Skeletal muscle tissue (tissue), 4 donors: Measurements from ENCODE around the gene VWA5B1. TPM values are rescaled to one million over a fixed set of nuclear protein-coding genes. Genes with fewer than 3 reads are reported as not detected.
A peak's percentile ranks its signal among the peaks of the same experiment; 100 is the strongest.
"Not testable (repeated sequence)": the region's sequence is repeated elsewhere in the genome, so short reads cannot be mapped to it uniquely, and the experiment has no call there.

Experiments
- H3K27ac ChIP-seq: one replicate; pipeline ENCODE4 v1.7.0; 2013; ENCODE audit warnings: mild to moderate bottlenecking, low read depth, low read length, inconsistent platforms
- H3K27me3 ChIP-seq, 3 donors: one replicate each; pipeline ENCODE4 v1.7.0; 2013; ENCODE audit warnings: low read length in 3 of 3; ENCODE audit not compliant: control insufficient read depth in 3 of 3, insufficient read depth in 3 of 3
- H3K36me3 ChIP-seq, 3 donors: one replicate each; pipeline ENCODE4 v1.7.0; 2013; ENCODE audit warnings: low read length in 3 of 3; ENCODE audit not compliant: control insufficient read depth in 3 of 3, insufficient read depth in 3 of 3
- H3K4me1 ChIP-seq, 3 donors: one replicate each; pipeline ENCODE4 v1.7.0; 2013; ENCODE audit warnings: low read length in 3 of 3, mild to moderate bottlenecking in 3 of 3; ENCODE audit not compliant: control insufficient read depth in 3 of 3, insufficient read depth in 3 of 3
- H3K4me3 ChIP-seq, 3 donors: one replicate each; pipeline ENCODE4 v1.7.0; 2013; ENCODE audit warnings: low read length in 3 of 3
- H3K9ac ChIP-seq, 3 donors: one replicate each; pipeline ENCODE4 v1.7.0; 2013; ENCODE audit warnings: low read length in 3 of 3, mild to moderate bottlenecking in 3 of 3, moderate library complexity in 2 of 3, low read depth in 1 of 3
- H3K9me3 ChIP-seq, 3 donors: one replicate each; pipeline ENCODE4 v1.7.0; 2013; ENCODE audit warnings: low read length in 3 of 3; ENCODE audit not compliant: control insufficient read depth in 3 of 3
- total RNA-seq: library from RNA; depleted of rRNA; stranded (reverse); fragments of >200 nt; gene quantifications from one replicate; pipeline ENCODE4 v1.2.3, GENCODE V29; 2014
- donor health status: Osteomylitis.

VWA5B1 gene
- total RNA-seq, 1 donor from 2014 or later: 0.52 TPM

DNA sequence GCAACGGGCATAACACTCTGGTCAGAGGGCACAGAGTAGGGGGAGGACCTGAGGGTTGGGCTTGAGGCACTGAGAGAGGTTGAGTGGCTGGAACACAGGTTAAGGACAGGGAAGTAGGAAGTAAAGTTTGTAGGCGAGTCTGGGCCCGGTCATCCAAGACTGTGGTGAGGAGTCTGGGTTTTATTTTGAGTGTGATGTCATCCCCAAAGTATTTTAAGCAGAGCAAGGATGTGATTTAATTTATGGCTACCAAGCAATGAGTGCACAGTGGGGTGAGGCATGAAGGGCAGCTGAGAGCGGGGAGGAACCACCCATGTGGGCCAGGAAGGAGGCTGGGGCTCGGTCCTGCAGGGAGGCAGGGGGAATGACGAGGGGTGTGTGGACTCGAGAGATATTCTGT is 11.2 kb upstream of the VWA5B1 start:
- H3K9ac ChIP-seq: no peak overlapping the region
- H3K36me3 ChIP-seq: no peaks in the 10 kb centered on the region
- H3K4me1 ChIP-seq: peaks cover 11 to 23% (median 14%) of the 10 kb centered on the region in 3 donors
- H3K4me3 ChIP-seq: no peak overlapping the region
- H3K27ac ChIP-seq: no peak overlapping the region
- peaks cover 0 to 11% (median 9%) of the 10 kb centered on the region in 3 donors for H3K27me3 ChIP-seq
- no peaks in the 10 kb centered on the region for H3K9me3 ChIP-seq

DNA sequence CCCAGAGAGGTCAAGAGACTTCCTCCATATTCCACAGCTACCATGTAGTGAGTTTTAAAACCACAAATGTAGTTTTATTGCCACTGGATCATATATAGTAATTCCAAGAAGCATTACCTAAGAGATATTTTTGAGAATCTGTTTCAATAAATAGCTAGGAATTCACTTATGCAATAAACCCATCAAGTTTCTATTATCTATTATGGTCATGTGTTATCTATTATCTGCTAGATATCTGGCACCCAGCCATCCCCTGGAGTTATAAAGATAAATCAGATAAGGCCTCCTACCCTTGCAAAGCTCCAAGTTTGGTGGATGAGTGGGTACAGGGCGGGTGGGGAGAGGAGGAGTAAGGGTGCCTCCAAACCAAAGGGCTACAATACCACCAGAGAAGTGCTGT is 10.3 kb upstream of the VWA5B1 start:
- H3K36me3 ChIP-seq: no peaks in the 10 kb centered on the region
- no peak overlapping the region for H3K4me3 ChIP-seq
- no peaks in the 10 kb centered on the region for H3K9me3 ChIP-seq
- no peak overlapping the region for H3K9ac ChIP-seq
- H3K27me3 ChIP-seq: peaks cover 0 to 11% (median 9%) of the 10 kb centered on the region in 3 donors
- H3K4me1 ChIP-seq: peaks cover 11 to 23% (median 14%) of the 10 kb centered on the region in 3 donors
- no peak overlapping the region for H3K27ac ChIP-seq

DNA sequence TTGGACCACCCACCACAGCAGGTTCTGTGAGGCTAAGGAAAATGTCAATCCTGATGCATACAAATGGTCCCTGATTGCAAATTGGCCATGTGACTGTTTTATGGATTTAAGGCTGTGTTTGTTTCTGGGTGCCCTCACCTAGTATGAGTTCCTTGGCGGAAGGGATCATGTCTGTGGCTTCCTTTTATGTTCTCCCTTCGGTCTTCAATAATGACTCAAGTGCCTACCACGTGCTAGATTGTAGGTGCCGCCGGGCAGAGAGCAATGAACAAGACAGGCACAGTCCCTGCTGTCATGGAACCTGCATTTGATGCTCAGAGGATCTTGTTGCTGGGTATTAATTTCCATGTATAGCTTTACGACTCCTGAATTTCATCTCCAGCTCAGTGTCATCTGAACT is 9.8 kb upstream of the VWA5B1 start:
- Histone ChIP-seq H3K27ac (no peak overlapping the region), H3K9ac (no peak overlapping the region), H3K27me3 (peaks cover 0 to 9% (median 5%) of the 10 kb centered on the region in 3 donors), H3K9me3 (no peaks in the 10 kb centered on the region), H3K36me3 (no peaks in the 10 kb centered on the region), H3K4me3 (no peak overlapping the region), H3K4me1 (peaks cover 11 to 23% (median 14%) of the 10 kb centered on the region in 3 donors)

DNA sequence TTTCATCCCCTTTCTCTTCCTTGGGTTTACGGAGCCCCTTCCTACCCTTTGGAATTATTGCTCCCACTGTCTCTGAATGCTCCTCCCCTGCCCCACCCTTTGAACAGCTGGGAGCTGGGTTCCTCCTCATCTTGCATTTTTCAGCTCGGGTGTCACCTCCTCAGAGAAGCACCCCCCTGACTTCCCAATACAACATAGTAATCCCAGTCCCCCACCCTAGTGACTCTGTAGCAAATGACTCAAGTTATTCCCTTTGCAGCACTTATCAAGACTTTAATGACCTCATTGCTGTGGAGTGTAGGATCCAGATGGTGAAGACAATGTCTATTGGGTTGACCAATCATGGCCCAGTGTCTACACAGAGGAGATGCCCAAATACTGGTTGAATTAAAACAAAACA is 8.9 kb upstream of the VWA5B1 start:
- Histone ChIP-seq H3K4me1 (peaks cover 11 to 23% (median 14%) of the 10 kb centered on the region in 3 donors), H3K36me3 (no peaks in the 10 kb centered on the region), H3K9ac (peak overlapping the region in 1 of 3 donors; percentile 50), H3K27me3 (peaks cover 0 to 2% (median 1%) of the 10 kb centered on the region in 3 donors), H3K4me3 (no peak overlapping the region), H3K9me3 (no peaks in the 10 kb centered on the region), H3K27ac (no peak overlapping the region)

DNA sequence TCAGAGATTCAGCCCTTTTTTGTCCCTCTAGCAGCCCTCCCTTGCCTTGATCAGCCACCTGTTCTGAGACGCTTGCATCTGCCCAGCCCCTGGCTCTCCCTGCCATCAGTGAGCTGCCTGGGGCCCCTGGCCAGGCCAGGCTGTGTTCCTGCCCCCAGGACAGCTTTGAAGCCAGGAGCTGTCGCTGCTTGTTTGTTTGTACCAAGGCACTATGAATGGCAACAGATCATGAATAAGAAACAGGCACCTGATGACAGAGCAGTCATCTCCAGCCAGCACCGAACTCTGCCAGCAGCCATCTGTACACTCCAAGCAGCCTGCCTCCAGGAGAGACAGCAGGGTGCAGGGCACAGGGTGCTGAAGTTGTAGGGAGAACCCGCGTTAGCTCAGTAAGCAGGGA is 8.1 kb upstream of the VWA5B1 start:
- Histone ChIP-seq H3K9ac (peak overlapping the region in 1 of 3 donors; percentile 50), H3K9me3 (no peaks in the 10 kb centered on the region), H3K4me1 (peaks cover 11 to 23% (median 14%) of the 10 kb centered on the region in 3 donors), H3K36me3 (no peaks in the 10 kb centered on the region), H3K27ac (no peak overlapping the region), H3K4me3 (no peak overlapping the region), H3K27me3 (peaks cover 0 to 2% (median 0%) of the 10 kb centered on the region in 3 donors)

DNA sequence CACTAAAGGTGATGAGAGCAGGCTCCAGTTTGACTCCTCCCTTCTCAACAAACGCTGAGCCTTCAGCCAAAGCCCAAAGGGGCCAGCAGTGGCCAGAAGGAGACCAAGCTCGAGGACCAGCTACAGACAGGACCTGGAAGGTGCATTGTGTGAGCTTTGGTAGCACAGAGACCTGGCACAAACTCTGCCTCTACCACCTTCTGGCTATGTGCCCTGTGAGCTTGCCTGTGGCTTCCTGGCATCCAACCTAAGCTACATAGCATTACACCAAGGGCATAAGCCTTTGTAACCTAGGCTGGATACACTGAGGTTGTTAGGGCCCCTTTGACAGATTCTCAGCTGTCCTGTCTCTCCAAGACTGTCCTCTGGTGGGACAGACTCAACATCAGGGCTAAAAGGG is 6.6 kb upstream of the VWA5B1 start:
- Histone ChIP-seq H3K27ac (no peak overlapping the region), H3K4me3 (no peak overlapping the region), H3K36me3 (no peaks in the 10 kb centered on the region), H3K9me3 (no peaks in the 10 kb centered on the region), H3K9ac (no peak overlapping the region), H3K27me3 (peaks cover 0 to 2% (median 0%) of the 10 kb centered on the region in 3 donors), H3K4me1 (peaks cover 11 to 23% (median 14%) of the 10 kb centered on the region in 3 donors)

DNA sequence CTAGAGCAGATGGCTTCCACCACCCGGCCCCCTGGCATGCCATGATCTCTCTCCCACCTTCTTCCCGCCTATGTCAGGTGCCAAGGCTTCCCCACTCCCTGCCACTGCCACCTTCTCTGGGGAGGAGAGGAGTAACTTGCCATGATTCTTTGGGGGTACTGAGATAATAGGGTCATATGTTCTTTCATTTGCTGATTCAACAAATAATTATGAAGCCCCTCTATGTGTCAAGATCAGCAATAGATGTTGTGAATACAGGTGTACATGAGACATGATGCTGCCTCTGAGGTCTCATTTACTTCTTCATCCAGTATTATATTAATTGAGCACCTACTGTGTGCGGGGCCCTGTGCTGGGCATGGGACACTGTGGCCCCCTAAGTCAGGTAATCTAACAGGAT is 6.0 kb upstream of the VWA5B1 start:
- H3K27me3 ChIP-seq: peaks cover 0 to 6% (median 2%) of the 10 kb centered on the region in 3 donors
- no peak overlapping the region for H3K27ac ChIP-seq
- H3K4me1 ChIP-seq: peaks cover 11 to 23% (median 14%) of the 10 kb centered on the region in 3 donors
- H3K36me3 ChIP-seq: no peaks in the 10 kb centered on the region
- no peak overlapping the region for H3K9ac ChIP-seq
- H3K9me3 ChIP-seq: no peaks in the 10 kb centered on the region
- no peak overlapping the region for H3K4me3 ChIP-seq

DNA sequence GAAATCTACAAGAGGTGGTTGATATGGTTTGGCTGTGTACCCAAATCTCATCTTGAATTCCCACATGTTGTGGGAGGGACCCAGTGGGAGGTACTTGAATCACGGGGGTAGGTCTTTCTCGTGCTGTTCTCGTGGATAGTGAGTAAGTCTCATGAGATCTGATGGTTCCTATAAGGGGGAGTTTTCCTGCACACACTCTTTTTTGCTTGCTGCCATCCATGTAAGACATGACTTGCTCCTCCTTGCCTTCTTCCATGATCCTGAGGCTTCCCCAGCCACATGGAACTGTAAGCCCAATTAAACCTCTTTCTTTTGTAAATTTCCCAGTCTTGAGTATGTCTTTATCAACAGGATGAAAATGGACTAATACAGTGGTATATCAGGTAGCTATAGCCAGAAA is 5.2 kb upstream of the VWA5B1 start:
- Histone ChIP-seq H3K9me3 (no peaks in the 10 kb centered on the region), H3K4me1 (peaks cover 11 to 23% (median 14%) of the 10 kb centered on the region in 3 donors), H3K4me3 (no peak overlapping the region), H3K36me3 (no peaks in the 10 kb centered on the region), H3K9ac (no peak overlapping the region), H3K27me3 (peaks cover 0 to 13% (median 11%) of the 10 kb centered on the region in 3 donors), H3K27ac (no peak overlapping the region)

DNA sequence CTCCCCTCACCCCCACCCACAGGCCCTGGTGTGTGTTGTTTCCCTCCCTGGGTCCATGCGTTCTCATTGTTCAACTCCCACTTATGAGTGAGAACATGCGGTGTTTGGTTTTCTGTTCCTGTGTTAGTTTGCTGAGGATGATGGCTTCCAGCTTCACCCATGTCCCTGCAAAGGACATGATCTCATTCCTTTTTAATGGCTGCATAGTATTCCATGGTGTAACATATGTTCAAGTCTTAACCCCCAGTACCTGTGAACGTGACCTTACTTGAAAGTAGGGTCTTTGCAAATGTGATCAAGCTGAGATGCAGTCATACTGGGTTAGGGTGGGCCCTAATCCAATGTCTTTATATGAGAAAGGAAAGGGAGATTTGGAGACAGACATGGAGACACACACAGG is 3.0 kb upstream of the VWA5B1 start:
- not testable (repeated sequence) for H3K9me3 ChIP-seq, H3K9ac ChIP-seq, H3K4me3 ChIP-seq, H3K27ac ChIP-seq, H3K36me3 ChIP-seq, H3K4me1 ChIP-seq
- peaks cover 16 to 29% (median 28%) of the 10 kb centered on the region in 3 donors for H3K27me3 ChIP-seq

DNA sequence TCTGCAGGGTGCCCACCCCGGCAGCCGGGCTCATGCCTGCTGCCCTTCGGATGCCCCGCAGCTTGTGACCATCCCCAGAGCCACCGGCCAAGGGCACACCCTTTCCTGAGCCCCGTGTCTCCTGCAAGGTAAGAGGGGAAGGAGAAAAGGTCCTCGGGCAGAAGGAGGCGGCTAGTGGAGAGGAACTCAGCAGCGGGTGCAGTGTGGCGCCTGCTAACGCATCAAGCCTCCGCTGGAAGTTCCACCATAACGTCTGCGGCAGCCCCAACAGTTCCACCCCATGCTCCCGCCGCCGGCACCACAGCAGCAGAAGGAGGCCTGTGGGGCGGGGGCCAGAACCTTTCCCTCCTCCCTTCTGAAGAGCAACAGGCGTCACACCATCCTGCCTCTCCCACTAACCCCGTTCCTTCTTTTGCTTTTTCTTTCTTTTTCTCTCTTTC is 990 bp downstream of the VWA5B1 start:
- H3K27me3 ChIP-seq: peaks cover 21 to 42% (median 35%) of the 10 kb centered on the region in 3 donors

More for the DNA sequence above, 990 bp downstream of the VWA5B1 start:
- no peak overlapping the region for H3K4me3 ChIP-seq
- H3K9ac ChIP-seq: no peak overlapping the region
- no peak overlapping the region for H3K27ac ChIP-seq
- no peaks in the 10 kb centered on the region for H3K9me3 ChIP-seq
- H3K4me1 ChIP-seq: no peaks in the 10 kb centered on the region
- no peaks in the 10 kb centered on the region for H3K36me3 ChIP-seq
